ENCODE data around the gene NT5C1B.

Gene NT5C1B

GRCh38 chr2:18550433-18550832 is 38.9 kb downstream of the NT5C1B start:
- DNase-seq = no peak

GRCh38 chr2:18549083-18549482 is 40.3 kb downstream of the NT5C1B start:
- DNase-seq = no peak

- DNase-seq = no peak
These were observed 40.7 kb downstream of the NT5C1B start for GRCh38 chr2:18548621-18549020.

- no peak for DNase-seq
These were observed 42.8 kb downstream of the NT5C1B start for GRCh38 chr2:18546567-18546966.

DNA sequence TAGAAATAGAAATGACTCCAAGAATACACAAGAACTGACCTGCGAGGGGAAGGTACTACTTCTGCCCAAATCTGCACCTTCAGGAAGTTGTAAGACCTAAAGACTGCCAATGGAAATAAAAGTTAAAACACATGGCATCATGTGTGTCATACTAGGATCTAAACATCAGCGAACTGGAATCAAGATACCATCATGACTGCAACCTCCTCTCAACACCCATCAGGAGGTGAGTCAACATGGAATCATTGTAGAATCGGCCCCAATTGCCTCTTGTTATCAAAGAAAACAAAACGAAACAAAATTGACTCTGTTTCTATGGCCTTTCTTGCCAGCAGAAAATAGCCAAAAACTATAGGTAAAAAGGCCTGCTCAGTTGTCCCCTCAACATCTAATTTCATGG is 44.0 kb downstream of the NT5C1B start:
- no peak for DNase-seq

GRCh38 chr2:18544171-18544570 is 45.2 kb downstream of the NT5C1B start:
- no peak for DNase-seq

DNA sequence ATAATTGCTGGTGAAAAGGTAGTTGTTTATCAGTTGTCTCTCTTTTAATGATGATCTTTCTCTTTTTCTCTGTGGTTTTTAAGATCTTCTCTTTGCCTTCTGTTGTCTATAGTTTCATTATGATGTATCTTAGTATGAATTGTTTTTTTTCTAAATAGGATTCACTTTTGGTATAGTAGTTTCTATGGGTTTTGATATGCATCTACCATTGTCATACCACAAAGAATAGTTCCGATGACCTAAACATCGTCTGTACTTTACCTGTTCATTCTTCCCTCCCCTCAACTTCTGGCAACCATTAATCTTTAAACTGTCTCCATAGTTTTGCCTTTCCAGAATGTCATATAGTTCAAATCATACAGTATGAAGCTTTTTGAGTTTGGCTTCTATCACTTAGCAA is 48.5 kb downstream of the NT5C1B start:
- DNase-seq = no peak

- no peak for DNase-seq
These were observed 52.7 kb downstream of the NT5C1B start for GRCh38 chr2:18536697-18537096.

DNA sequence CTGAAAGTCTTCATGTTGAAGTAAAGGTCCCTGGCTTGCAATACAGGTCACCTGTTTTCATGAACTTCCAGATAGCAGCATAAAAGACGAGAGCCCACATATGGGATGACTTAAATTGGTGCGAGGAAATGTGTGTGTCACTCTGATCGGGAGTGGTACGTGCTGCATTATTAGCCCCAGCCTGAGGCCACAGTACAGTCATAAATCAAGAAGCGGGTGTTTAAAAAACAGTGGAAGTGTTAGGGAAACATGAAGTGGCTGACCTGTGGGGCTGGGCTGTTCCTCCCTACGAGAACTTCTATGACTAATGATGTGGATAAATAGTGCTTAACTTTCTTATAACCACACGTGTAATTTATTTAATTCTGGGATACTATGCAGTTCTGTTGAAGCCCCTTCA is 53.3 kb downstream of the NT5C1B start:
- DNase-seq = no peak

GRCh38 chr2:18531194-18531593 is 58.2 kb downstream of the NT5C1B start:
- no peak for DNase-seq

- no peak for DNase-seq
These were observed 61.5 kb downstream of the NT5C1B start for GRCh38 chr2:18527822-18528221.

DNA sequence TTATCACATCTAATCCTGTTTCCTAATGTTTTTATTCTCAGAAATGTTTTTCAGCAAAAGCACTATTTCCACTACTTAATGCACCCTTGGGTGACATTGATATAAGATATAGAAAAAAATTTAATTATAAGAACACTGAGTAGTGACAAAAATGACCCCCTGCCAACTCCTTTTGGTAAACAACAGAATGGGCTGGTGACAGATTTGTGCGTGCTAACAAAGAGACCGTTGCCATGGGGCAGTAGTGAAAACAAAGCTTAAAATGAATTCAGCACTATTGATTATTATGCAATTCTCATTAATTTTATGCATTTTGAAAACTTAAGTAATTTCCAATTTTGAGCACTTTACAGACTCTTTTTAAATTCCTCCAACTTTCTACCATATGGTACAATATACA is 62.0 kb downstream of the NT5C1B start:
- DNase-seq = no peak

DNA sequence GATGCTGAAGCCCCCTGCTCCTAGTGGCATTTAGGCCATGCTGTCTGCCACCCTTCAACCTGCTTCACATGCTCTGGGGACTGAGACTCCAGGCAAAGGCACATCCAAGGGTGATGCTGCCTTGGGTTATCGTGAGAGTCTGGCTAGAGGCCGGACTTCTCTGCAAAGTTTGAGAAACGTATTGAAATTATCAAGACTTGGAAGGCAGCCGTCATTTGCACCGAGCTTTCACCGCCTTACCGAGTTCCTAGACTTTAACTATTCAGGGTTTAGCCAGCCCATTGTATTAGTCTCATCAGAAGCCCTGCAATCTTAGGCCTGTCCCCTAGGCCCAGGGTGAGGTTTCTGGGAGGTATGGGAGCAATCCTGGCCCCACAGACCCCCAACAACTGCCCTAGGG is 62.9 kb downstream of the NT5C1B start:
- DNase-seq = no peak

GRCh38 chr2:18525852-18526251 is 63.5 kb downstream of the NT5C1B start:
- DNase-seq = no peak

DNA sequence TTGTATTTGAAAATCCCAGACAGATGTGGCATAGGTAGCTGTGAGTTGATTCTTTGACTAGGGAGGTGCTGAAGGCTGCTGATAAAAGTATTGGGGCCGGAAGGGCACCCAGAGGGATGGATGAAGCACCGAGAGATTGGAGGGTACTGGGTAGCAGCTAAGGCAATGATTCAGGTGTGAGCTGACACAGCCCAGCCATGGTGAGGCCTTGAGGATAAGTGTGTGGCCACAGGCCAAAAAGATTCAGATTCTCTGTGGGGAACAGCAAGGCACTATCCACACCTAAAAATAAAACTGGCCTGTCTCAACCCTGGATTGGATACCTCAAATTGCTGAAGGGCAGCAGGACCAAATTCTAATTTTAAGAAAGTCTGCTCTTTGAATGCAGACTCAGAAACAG is 64.1 kb downstream of the NT5C1B start:
- DNase-seq = no peak

- no peak for DNase-seq
These were observed 66.8 kb downstream of the NT5C1B start for GRCh38 chr2:18522484-18523146.

DNA sequence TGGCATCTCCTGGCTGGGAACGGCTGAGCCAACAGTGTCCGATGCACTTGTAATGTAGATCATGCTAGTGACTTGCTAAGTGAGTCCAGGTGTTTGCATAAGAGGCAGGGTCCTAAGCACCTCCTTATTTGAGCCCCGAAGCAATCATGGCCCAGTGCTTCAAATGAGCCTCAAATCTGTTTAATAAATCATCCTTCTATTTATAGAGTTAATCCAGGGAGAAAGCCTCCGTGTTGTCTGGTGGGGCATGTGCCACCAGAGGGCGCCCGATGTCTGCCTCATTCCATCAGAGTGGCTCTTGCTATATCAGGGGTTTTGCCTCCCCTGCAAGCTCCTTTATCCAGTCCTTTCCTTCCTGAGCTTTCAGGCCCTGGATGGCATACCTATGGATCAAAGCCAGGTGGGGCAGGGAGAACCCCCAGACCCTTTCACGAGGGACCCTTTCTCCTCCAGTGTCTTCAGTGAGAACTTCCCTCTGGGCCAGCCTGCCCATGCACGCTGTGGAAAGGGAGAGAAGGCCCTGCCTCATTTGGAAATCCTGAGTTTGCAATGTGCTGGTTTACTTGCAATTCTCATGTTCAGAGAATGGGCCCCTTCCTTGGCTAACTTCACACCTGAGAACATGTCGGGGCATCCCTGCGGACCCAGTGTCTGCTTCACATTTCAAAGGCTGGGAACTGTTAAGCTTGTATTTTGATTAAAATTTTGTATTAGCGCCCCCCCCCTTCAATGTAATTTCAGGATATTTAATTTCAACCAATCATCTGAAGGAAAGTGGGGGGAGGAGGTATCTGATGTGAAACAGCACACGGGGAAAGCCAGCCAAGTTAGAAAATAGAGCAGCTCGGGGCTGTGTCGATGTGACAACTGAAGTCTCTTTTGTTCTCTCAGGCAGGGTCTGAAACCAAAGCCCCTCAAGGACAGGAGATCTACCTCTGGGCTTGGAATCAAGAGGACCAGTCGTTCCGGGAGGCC is 68.6 kb downstream of the NT5C1B start:
- peak; percentile 58 for DNase-seq

- no peak for DNase-seq
These were observed 69.4 kb downstream of the NT5C1B start for GRCh38 chr2:18519914-18520450.

- DNase-seq = no peak
These were observed 71.0 kb downstream of the NT5C1B start for GRCh38 chr2:18518116-18519111.

- no peak for DNase-seq
These were observed 72.0 kb downstream of the NT5C1B start for GRCh38 chr2:18517386-18517785.

DNA sequence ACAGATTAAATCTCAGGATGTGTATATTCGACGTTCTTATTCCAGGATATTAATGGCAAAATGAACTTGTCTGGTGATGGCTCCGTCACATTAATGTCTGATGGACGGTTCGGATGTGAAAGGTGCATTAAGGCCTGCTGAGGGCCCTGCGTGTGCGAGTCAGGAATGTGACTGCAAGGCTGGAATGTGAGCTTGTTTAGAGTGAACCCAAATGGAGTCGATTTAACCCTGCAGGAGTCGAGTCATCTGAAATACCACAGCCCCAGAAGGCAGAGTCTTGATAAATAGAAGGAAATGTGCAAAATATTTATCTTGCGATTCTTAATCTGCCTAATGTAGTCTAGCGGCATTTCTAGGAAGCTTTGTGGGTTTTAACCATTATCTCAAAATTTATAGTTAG is 73.3 kb downstream of the NT5C1B start:
- DNase-seq = no peak

Measured in activated CD4-positive, alpha-beta T cell treated with anti-CD3 and anti-CD28 coated beads for 1 hour (primary cell).